Kidney (tissue), 14 donors: ENCODE results near the gene PRR19. TPM values are rescaled to one million over a fixed set of nuclear protein-coding genes. Genes with fewer than 3 reads are reported as not detected.

Source experiments
- DNase-seq, 5 donors: peaks; one replicate each; pipeline ENCODE4 v3.0.0-alpha.2; 2013 to 2020
- FAIRE-seq: peaks from 2 replicates; lab custom pipeline; 2012; peaks lifted over from hg19 to GRCh38; lab: Jason Lieb, UNC
- H3K27ac ChIP-seq, 2 donors: one replicate each; pipeline ENCODE4 v1.7.0; 2013; ENCODE audit warnings: low read depth in 2 of 2, low read length in 2 of 2, inconsistent platforms in 1 of 2
- H3K27me3 ChIP-seq: one replicate; pipeline ENCODE4 v1.7.1; 2013; ENCODE audit warnings: low read length, inconsistent platforms; ENCODE audit not compliant: control insufficient read depth, insufficient read depth
- H3K36me3 ChIP-seq, 3 donors: one replicate each; pipeline versions ENCODE4 v1.7.0 to v1.7.1; 2013; ENCODE audit warnings: low read length in 3 of 3, control low read depth in 1 of 3, inconsistent platforms in 1 of 3; ENCODE audit not compliant: insufficient read depth in 3 of 3, control insufficient read depth in 2 of 3
- H3K4me1 ChIP-seq, 3 donors: one replicate each; pipeline versions ENCODE4 v1.7.0 to v1.7.1; 2013; ENCODE audit warnings: low read length in 3 of 3, inconsistent platforms in 1 of 3, low read depth in 1 of 3; ENCODE audit not compliant: control insufficient read depth in 2 of 3, insufficient read depth in 2 of 3
- H3K4me3 ChIP-seq, 3 donors: one replicate each; pipeline versions ENCODE4 v1.7.0 to v1.8.1; 2013; ENCODE audit warnings: low read length in 3 of 3, control low read depth in 1 of 3, inconsistent platforms in 1 of 3
- H3K9ac ChIP-seq, 3 donors: one replicate each; pipeline versions ENCODE4 v1.7.0 to v1.7.1; 2013; ENCODE audit warnings: low read length in 3 of 3, control low read depth in 1 of 3, inconsistent platforms in 1 of 3
- H3K9me3 ChIP-seq, 3 donors: one replicate each; pipeline versions ENCODE4 v1.7.0 to v1.7.1; 2013; ENCODE audit warnings: low read length in 3 of 3, control low read depth in 1 of 3, inconsistent platforms in 1 of 3; ENCODE audit not compliant: control insufficient read depth in 2 of 3, insufficient read depth in 1 of 3
- CTCF ChIP-seq: IDR thresholded peaks from 3 replicates; pipeline ENCODE4 v1.5.1; 2012; ENCODE audit warnings: mild to moderate bottlenecking, moderate library complexity, borderline replicate concordance; ENCODE audit not compliant: insufficient read depth; ENCODE audit errors: extremely low read depth
- intact Hi-C: fragments of 100-400 bp; cut with DNase I; formaldehyde crosslinking; loops from one replicate; pipeline ENCODE4 v1.11.1; 2022
- polyA plus RNA-seq: library from polyadenylated mRNA; stranded (reverse); fragments of 350-450 nt; fragmentation: Illumina TruSeq; extraction: RNeasy Lipid Tissue Mini Kit (QIAGEN cat#74804); gene quantifications from one replicate; pipeline ENCODE4 v1.2.3, GENCODE V29; 2014; ENCODE audit warnings: low read depth, low replicate concordance; ENCODE audit not compliant: insufficient read depth
- total RNA-seq: library from RNA; stranded (reverse); fragmentation: NEBNext Ultra II Directional; extraction: Animal tissue kit (Norgen Biotek cat#: 25700); gene quantifications from one replicate; pipeline ENCODE4 v1.2.1, GENCODE V29; 2021
- donor health status: control.
- donor health status: control.
- donor health status: control.
- donor health status: control.
- donor health status: control.
- donor health status: DM: yes; HTN: yes; CAD: no.
- donor health status: Normal renal cell carcinoma (clear cell type).

PRR19 gene
- total and polyA plus RNA-seq, 2 donors from 2014 or later, result 0.47 to 0.71 TPM

GRCh38 chr19:42313840-42314755 lies 12.2 kb downstream of the PRR19 start:
- Histone ChIP-seq H3K27me3 (no peaks in the 10 kb centered on the region), H3K4me1 (no peaks in the 10 kb centered on the region), H3K9me3 (no peaks in the 10 kb centered on the region), H3K36me3 (no peaks in the 10 kb centered on the region), H3K4me3 (no peak overlapping the region), H3K27ac (no peak overlapping the region), H3K9ac (no peak overlapping the region)
- TF ChIP-seq CTCF, result no peak
- no peak for DNase-seq
- intact Hi-C loops, result no loop called here
- no peak for FAIRE-seq

DNA sequence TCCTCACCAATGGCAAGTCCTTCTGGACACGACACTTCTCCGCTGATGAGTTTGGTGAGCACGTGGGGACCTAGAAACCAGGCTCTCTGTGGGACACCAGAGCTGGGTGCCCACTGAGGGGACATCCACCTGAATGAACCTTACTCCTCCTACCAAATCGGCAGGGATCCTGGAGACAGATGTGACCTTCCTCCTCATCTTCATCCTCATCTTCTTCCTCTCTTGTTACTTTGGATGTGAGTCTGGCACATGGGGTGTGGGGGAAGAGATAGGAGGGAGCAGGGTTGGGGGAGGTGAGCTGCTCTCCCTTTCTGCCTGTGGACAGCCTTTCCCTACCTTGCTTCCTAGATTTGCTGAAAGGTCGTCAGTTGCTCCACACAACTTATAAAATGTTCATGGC lies 13.1 kb downstream of the PRR19 start:
- FAIRE-seq (no peak), DNase-seq (no peak)
- H3K36me3 ChIP-seq, result no peaks in the 10 kb centered on the region
- no peaks in the 10 kb centered on the region for H3K27me3 ChIP-seq
- intact Hi-C loops, result no loop called here
- TF ChIP-seq CTCF, result no peak
- H3K4me3 ChIP-seq, result no peak overlapping the region
- H3K4me1 ChIP-seq, result no peaks in the 10 kb centered on the region
- H3K27ac ChIP-seq, result no peak overlapping the region
- no peak overlapping the region for H3K9ac ChIP-seq
- no peaks in the 10 kb centered on the region for H3K9me3 ChIP-seq

DNA sequence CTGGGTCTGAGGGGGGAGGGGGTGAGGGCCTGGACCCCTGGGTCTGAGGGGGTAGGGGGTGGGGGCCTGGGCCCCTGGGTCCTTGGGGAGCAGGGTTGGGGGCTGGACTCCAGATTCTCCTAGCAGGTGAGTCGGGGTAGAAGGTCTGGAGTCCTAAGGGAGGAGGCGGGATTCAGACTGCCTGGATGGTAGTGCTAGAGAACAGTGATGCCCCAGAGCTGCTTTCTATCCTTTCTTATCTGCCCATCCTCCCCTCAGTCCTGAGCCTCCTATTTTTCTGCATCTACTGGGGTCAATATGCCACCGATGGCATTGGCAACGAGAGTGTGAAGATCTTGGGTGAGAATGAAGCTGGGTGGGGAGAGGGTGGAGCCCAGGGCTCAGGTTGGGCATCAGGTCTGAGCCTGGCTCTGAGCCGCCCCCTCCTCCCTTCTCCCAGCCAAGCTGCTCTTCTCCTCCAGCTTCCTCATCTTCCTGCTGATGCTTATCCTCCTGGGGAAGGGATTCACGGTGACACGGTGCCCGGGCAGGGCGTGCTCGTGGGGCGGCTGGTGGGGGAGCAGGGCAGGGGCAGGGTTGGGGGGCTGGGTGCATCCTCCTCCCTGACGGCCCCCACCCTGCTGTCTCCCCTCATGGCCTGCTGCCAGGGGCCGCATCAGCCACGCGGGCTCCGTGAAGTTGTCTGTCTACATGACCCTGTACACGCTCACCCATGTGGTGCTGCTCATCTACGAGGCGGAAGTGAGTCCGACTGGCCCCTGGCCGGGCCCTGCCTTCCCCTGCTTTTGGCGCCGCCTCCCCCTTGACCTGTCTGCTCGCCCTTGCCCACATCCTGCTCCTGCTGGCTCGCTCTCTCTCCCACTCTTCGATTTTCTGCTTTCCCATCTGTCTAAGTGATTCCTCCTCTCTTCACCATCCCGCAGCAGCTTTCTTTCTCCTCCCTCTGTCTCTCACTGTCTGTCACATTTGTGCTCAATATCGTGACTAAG lies 14.6 kb downstream of the PRR19 start:
- intact Hi-C loops, result no loop called here
- Histone ChIP-seq H3K27ac (no peak overlapping the region), H3K4me1 (no peaks in the 10 kb centered on the region), H3K27me3 (no peaks in the 10 kb centered on the region), H3K4me3 (no peak overlapping the region), H3K36me3 (no peaks in the 10 kb centered on the region), H3K9me3 (no peaks in the 10 kb centered on the region), H3K9ac (no peak overlapping the region)
- no peak for DNase-seq
- FAIRE-seq, result no peak
- TF ChIP-seq CTCF, result no peak
